Effector memory CD4-positive, alpha-beta T cell (primary cell): ENCODE measurements around the gene POU2F3.

Source experiments
- DNase-seq, 3 donors: peaks; one replicate each; pipeline ENCODE4 v3.0.0-alpha.2; 2020
- H3K27ac ChIP-seq: 2 replicates; pipeline ENCODE4 v1.7.0; 2013; ENCODE audit warnings: mild to moderate bottlenecking, low read length, moderate library complexity; ENCODE audit not compliant: insufficient read depth, poor library complexity, severe bottlenecking
- H3K27me3 ChIP-seq: replicated peaks from 2 replicates; pipeline ENCODE4 v1.7.0; 2013; ENCODE audit warnings: mild to moderate bottlenecking, low read length; ENCODE audit not compliant: insufficient read depth, control insufficient read depth, poor library complexity, severe bottlenecking
- H3K36me3 ChIP-seq: 2 replicates; pipeline ENCODE4 v1.7.0; 2013; ENCODE audit warnings: mild to moderate bottlenecking, low read length, moderate library complexity; ENCODE audit not compliant: control insufficient read depth, insufficient read depth
- H3K4me1 ChIP-seq: 2 replicates; pipeline ENCODE4 v1.7.0; 2013; ENCODE audit warnings: low read length, mild to moderate bottlenecking; ENCODE audit not compliant: control insufficient read depth, insufficient read depth, poor library complexity, severe bottlenecking
- H3K4me3 ChIP-seq: 2 replicates; pipeline ENCODE4 v1.7.0; 2013; ENCODE audit warnings: low read length, low read depth, mild to moderate bottlenecking; ENCODE audit not compliant: insufficient read depth, poor library complexity, severe bottlenecking
- H3K9me3 ChIP-seq: 2 replicates; pipeline ENCODE4 v1.7.0; 2013; ENCODE audit warnings: mild to moderate bottlenecking, low read length, moderate library complexity; ENCODE audit not compliant: control insufficient read depth

Gene POU2F3

DNA sequence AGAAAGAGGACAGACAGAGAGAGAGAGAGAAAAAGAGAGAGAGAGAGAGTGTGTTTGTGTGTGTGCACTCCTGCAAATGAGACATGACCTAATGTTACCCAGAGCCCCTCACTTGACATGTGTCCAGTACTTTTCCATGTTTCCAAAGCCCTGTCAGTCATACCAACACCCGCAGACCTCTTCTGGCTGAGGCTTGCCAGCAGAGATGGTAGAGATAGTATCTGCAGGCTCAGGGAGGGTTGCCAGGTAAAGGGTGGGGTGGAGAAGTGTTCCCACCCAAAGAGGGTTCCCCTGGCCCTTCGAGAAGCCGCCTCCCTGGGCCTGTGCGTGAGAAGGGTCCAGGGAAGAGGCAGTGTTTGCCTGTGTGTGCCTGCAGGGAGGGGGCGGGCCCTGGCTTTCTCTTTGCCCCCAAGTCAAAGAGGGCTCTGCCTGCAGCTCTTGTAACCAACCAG is 40.7 kb downstream of the POU2F3 start:
- Histone ChIP-seq H3K36me3 (no peaks in the 10 kb centered on the region), H3K27me3 (no peaks in the 10 kb centered on the region), H3K4me1 (no peaks in the 10 kb centered on the region), H3K27ac (no peak overlapping the region), H3K4me3 (no peak overlapping the region), H3K9me3 (no peaks in the 10 kb centered on the region)
- DNase-seq, result no peak

DNA sequence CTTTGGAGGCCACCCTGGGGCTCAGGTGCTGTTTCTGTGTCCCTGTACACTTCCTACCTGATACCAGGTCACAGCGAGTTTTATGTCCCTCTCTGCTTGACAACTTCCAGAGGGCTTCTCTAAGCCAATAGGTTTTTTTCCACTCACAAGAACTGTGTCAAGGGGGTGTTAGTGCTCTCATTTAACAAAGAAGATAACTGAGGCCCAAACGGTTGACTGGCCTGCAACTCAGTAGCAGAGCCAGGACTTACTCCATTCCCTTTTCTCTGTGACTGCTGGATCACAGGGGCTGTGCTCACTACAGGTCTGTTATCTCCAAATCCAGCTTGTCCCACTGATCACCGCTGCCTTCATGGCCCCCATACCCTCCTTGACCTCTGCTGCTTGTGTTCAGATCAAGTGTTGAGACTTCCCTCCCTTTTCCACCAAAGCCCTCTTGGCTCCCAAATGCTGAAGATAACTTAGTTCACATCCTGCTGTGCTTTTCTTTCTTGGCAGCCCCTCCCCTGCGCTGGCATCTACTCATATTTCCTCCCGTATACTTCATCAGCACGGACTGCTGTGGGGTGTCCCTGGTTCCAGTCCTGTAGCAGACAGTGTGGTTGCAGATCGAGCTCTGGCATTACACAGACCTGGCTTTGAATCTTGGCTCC is 41.3 kb downstream of the POU2F3 start:
- H3K36me3 ChIP-seq, result no peaks in the 10 kb centered on the region
- no peaks in the 10 kb centered on the region for H3K9me3 ChIP-seq
- H3K4me3 ChIP-seq, result no peak overlapping the region
- no peak for DNase-seq
- H3K27me3 ChIP-seq, result no peaks in the 10 kb centered on the region
- H3K27ac ChIP-seq, result no peak overlapping the region
- H3K4me1 ChIP-seq, result no peaks in the 10 kb centered on the region

DNA sequence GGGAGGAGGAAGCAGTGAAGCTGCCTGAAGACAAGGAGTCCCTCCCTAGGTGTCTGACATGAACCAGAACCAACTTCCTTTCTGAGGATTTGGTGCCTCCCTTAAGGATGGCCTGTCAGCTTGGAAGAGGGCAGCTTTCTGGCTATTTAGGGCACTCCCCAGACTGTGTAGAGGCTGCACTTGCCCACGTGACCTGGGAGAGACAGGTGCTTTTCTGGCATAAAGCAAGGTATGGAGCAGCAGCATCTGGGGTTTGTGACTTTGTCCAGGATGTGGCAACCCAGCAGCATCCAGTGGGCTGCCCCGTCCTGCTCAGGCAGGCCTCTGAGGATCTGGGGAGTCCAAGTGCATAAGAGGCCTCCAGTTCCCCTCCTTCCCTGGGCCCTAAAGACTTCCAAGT is 43.2 kb downstream of the POU2F3 start:
- Histone ChIP-seq H3K9me3 (no peaks in the 10 kb centered on the region), H3K27me3 (no peaks in the 10 kb centered on the region), H3K4me1 (no peaks in the 10 kb centered on the region), H3K36me3 (no peaks in the 10 kb centered on the region), H3K27ac (no peak overlapping the region), H3K4me3 (no peak overlapping the region)
- DNase-seq, result no peak

DNA sequence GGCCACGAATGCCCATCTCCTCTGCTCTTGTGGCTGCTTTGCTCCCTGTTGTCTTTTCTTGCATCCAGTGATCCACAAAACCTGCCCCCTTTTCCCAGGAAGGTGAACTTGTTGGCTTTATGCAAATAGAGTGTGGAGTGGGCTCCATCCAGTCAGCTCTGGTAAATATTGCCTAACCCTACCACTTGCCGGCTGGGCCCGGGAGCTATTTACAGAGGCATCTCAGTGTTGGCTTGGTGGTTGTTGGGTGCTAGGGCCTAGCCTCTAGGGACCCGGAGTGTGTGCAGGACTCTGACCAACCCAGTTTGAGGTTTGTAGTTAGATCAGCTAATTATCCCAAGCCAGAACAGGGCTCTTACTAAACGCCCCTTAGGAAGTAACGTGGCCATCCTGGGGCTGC is 44.3 kb downstream of the POU2F3 start:
- Histone ChIP-seq H3K36me3 (no peaks in the 10 kb centered on the region), H3K27ac (no peak overlapping the region), H3K9me3 (no peaks in the 10 kb centered on the region), H3K4me3 (no peak overlapping the region), H3K4me1 (no peaks in the 10 kb centered on the region), H3K27me3 (no peaks in the 10 kb centered on the region)
- no peak for DNase-seq

DNA sequence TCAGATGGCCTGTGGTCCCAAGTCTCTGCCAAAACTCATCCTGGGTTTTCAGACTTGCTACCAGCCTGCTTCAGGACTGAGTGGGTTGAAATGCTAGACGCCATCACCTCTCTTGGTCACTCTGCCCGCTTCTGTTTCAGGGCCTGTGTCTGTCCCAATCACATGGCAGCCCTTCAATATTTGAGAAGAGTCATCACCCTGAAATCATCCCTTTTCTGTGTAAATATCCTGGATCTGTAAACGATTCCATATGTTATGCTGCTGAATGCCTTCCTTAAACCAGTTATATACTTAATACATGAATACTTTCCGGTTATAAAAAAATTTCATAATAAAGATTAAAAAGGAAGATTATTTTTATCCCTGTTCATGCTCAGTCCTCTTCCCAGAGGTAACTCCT is 45.3 kb downstream of the POU2F3 start:
- Histone ChIP-seq H3K27ac (no peak overlapping the region), H3K36me3 (no peaks in the 10 kb centered on the region), H3K27me3 (peaks cover 2% of the 10 kb centered on the region), H3K4me3 (no peak overlapping the region), H3K4me1 (no peaks in the 10 kb centered on the region), H3K9me3 (no peaks in the 10 kb centered on the region)
- DNase-seq, result no peak

DNA sequence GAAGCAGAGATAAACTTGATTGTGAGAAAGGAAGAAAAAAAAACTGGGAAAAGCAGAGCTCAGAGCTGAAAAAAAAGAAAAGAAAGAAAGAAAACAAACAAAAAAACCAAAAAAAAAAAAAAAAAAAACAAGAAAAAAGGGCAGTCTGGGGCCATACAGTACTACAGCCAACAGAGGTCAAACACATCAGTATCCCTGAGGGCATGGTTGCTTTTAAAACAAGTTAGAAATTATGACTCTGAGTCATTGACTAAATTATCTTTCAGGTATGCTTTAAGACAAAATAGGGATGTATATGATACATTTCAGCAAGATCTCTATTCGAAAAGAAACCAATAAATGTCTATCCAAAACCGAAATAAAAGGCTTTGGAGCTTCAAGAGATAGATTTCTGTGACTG is 48.1 kb downstream of the POU2F3 start:
- Histone ChIP-seq H3K36me3 (no peaks in the 10 kb centered on the region), H3K4me1 (no peaks in the 10 kb centered on the region), H3K27me3 (peaks cover 2% of the 10 kb centered on the region), H3K4me3 (no peak overlapping the region), H3K27ac (no peak overlapping the region), H3K9me3 (no peaks in the 10 kb centered on the region)
- no peak for DNase-seq

DNA sequence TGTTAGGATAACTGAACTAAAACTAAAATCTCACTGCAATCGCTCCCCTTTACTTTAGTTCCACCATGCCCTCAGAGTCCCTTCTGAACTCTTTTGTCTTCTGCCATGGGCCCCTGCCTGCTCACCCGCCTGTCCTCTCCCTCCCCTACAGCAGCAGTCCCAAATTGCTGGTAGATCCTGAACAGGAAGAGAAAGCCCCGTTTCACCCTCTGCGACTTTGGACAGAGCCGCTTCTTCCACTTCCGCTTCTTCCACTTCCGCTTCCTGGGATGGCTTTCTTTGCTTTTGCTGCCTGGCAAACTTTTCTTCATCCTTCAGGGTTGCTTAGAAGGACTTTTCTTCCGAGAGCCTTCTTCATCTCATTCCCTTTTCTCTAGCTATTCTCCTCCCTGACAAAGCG is 49.5 kb downstream of the POU2F3 start:
- H3K4me3 ChIP-seq, result no peak overlapping the region
- H3K27me3 ChIP-seq, result peaks cover 8% of the 10 kb centered on the region
- H3K27ac ChIP-seq, result no peak overlapping the region
- no peaks in the 10 kb centered on the region for H3K9me3 ChIP-seq
- H3K4me1 ChIP-seq, result no peaks in the 10 kb centered on the region
- H3K36me3 ChIP-seq, result no peaks in the 10 kb centered on the region
- no peak for DNase-seq

DNA sequence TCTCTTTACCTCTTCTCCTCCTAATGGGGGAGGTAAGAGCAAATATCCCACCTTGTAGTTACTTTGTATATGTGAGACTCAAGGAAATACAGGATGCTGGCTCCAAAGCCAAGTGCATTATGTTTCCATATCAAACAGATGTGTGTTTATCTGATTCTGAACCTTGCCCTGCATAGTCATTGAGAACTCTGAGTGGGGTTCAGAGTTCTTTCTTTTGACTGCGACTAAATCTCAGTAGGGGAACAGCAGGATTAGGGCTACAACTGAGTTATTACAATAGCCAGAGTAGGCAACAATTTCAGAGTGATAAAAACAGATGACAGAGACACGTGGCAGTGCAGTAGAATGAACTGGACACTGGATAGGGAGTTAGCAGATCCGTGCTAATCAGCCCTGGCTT is 51.0 kb downstream of the POU2F3 start:
- Histone ChIP-seq H3K4me3 (no peak overlapping the region), H3K4me1 (no peaks in the 10 kb centered on the region), H3K36me3 (no peaks in the 10 kb centered on the region), H3K27ac (no peak overlapping the region), H3K27me3 (peaks cover 8% of the 10 kb centered on the region), H3K9me3 (no peaks in the 10 kb centered on the region)
- DNase-seq, result no peak

DNA sequence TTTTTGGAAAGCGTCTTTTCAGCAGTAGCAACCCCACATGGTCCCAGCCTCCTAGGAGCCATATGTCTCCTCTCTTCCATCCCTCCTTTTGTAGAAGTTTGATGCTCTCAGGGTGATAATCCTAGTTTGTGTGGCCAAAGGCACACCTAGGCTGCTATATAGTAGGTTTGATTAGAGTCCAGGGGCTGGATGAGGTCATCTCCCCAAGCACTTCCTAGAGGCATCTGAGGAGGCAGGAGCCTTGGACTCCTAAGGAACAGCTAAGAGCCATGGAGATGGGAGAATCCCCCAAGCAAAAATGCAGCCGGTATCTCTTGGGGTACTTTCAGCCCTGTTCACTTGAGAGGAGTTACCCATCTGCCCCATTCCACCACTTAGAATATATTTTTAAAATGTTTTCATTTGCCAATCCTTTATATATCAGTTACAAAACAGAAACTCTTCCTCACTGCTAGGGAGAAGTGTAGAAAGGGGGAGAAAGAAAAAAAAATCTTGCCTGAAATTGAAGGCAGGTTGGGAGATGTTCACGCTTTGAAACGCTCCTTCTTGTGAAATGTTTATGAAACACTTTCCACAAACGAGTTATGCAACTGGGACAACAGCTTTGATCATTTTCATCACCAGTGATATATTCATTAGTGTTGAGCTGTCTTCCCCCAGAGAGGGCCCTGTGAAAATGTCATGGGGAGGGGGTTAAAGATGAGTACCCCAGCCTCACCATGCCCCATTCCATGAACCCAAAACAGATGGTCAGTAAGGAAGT is 53.3 kb downstream of the POU2F3 start:
- Histone ChIP-seq H3K27me3 (peaks cover 8% of the 10 kb centered on the region), H3K36me3 (no peaks in the 10 kb centered on the region), H3K4me3 (no peak overlapping the region), H3K9me3 (no peaks in the 10 kb centered on the region), H3K27ac (no peak overlapping the region), H3K4me1 (no peaks in the 10 kb centered on the region)
- no peak for DNase-seq

DNA sequence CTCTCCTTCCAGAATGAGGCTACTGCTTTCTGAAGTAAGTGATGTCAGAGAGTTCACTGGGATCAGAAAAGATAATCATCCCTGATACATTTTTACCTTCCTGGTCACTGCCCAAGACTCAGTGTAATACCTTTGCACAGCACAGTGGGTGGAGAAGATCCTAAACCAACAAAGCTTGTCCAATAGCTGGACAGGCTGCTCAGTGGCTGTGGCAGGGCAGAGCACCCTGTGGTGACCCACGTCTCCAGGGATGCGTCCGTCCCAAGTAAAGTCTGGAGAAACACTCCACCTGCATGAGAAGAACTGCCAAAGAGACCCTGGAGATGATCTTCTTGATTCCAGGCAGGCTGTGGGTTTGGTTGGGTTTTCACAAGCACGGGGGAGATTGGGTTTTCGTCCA is 54.2 kb downstream of the POU2F3 start:
- H3K27ac ChIP-seq, result no peak overlapping the region
- H3K27me3 ChIP-seq, result peaks cover 8% of the 10 kb centered on the region
- no peaks in the 10 kb centered on the region for H3K9me3 ChIP-seq
- no peaks in the 10 kb centered on the region for H3K36me3 ChIP-seq
- DNase-seq, result no peak
- H3K4me1 ChIP-seq, result no peaks in the 10 kb centered on the region
- no peak overlapping the region for H3K4me3 ChIP-seq
